EL (cell line): ENCODE results near the gene B4GALT4.
A peak's percentile ranks its signal among the peaks of the same experiment; 100 is the strongest.
"Not testable (repeated sequence)": the region's sequence is repeated elsewhere in the genome, so short reads cannot be mapped to it uniquely, and the experiment has no call there.

Experiments used
- DNase-seq: peaks from one replicate; pipeline ENCODE4 v3.0.0-alpha.2; 2016

The B4GALT4 gene

GRCh38 chr3:119194237-119195150, 46.2 kb downstream of the B4GALT4 start:
- DNase-seq = peak; percentile 59

DNA sequence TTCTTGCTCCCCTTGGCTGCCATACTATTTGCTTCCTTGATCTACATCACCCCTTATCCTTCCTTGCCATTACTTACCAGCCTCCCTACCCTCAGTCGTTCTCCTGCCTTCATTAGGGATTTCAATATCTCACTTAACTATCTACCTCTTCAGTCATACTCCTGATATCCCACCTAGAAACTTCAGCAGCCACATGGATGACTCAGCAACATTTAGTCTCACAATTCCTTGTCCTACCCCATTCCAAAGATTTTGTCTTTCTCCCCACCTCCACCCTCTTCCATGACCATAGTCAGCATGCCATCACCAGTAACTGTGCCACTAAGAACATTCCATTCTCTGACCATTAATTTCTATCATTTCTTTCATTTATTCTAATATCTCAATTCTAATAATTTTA, 48.9 kb downstream of the B4GALT4 start:
- no peak for DNase-seq

DNA sequence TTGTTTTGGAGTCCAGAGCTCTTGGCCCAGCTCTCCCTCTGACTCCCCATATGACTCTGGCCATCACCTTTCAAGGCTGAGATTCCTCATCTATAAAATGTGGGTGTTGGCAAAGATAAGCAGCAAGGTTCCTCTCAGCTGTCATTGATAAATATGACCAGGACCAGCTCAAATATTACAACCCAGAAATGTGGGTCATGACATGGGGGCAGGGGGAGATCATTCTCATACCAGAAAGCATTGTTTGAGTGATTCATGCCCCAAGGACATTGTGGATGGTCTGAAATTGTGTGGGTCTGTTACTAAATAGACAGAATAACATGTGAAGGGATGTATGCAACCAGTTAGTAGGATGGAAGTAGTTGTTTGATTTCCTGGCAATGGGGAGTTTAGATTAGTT, 53.4 kb downstream of the B4GALT4 start:
- peak; percentile 17 for DNase-seq

GRCh38 chr3:119184796-119185570, 55.7 kb downstream of the B4GALT4 start:
- DNase-seq = peak; percentile 89

DNA sequence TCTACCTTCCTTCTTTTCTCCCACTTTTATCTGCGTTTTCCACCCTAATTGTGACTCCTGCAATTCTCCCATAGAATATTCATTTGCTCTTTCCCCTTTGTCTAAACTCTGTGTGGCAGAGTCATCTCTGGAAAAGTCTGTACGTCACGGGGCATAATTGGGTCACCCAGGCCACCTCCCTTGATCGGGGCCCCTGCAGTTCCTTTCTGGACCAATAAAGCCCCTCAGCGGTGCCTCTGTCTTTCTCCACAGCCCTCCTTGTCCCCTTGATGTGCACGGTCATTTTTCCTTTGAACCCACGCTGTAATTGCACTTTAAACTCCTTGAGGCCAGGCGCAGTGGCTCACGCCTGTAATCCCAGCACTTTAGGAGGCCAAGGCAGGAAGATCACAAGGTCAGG, 56.6 kb downstream of the B4GALT4 start:
- DNase-seq = no peak

DNA sequence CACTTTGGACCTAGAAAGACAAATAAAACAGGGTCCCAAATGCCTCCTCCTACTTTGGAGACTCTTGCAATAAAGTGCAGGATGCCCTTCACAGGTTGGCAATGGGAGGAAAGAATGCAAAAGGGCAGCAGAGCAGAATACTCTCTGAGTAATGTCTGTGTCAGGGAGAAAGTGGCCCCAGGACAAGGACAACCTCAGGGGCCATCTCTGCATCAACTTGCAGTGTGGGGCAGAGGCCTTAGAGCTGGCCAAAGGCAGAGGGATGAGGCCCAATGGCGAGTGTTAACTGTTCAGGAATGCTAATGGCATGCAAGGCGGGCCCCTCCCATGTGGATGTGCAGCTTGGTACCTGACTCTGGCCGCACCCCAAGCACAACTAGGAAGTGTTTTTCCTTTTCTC, 58.9 kb downstream of the B4GALT4 start:
- peak; percentile 82 for DNase-seq

DNA sequence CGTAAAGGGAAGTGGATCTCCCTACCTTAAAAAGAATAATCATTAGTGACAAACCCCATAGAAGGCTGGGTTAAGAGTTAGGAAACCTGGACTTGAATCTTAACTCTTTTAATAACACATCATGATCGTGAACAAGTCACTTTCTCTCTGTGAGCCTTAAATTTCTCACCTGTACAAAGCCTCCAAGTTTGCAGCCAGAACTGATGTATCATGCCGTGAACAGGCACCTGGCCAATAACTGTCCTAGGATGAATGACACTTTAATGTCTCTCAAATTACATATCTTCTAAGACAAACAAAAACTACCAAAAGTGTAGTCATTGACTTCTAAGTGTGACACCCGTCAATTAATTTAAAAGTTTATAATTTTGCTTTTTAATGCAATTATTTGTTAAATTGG, 63.4 kb downstream of the B4GALT4 start:
- DNase-seq = no peak

- DNase-seq = no peak
Measured at GRCh38 chr3:119176778-119177177, 63.9 kb downstream of the B4GALT4 start.

DNA sequence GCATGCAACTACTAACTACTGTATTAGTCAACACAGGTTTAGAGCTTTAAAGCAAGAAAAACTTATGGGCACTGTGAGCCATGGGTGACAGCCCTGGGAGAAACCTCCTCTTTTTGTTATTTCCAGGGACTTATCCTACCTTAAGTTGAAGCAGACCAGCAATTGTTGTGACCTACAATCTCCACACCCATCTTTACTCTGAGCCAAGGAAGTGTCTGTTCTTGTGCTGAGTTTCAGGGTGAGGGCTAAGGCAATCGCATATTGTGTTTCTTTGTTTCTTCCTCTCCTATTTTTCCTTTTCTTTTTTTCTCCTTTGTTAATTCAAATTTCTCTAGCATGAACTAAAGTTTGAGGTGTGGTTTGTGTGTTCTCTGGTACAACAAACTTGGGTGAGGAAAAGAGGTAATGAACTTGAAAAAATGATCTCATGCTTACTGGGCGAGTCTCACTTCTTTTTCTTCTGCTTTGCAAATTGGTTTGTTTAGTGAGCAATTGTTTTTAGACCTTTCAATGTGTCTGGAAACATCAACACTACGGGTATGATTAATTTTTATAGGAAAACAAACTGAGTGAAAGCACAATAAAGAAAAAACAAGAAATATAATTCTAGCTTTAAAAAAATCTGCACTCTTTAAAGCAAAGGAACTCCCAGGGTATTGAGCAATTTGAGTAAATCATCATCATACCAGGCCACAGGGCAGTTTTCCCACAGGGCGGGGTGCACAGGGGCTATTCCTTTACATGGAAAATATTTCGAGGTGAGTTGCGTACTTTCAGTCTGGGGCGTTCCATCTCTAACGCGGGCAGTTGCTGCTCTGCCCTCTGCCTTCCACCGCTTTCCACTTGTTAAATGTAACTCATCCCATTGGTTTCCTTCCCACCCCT, 64.6 kb downstream of the B4GALT4 start:
- no peak for DNase-seq

GRCh38 chr3:119173325-119173724, 67.4 kb downstream of the B4GALT4 start, which contains the start of gene UPK1B:
Gene UPK1B, plus strand, starts transcription at chr3:119173598. Its CDS starts 13,144 bp downstream, at chr3:119186742.
- no peak for DNase-seq

- DNase-seq = no peak
Measured at GRCh38 chr3:119170821-119171220, 69.9 kb downstream of the B4GALT4 start.

- not testable (repeated sequence) for DNase-seq
Measured at GRCh38 chr3:119164745-119165144, 75.9 kb downstream of the B4GALT4 start.
